KG1 (cell line): Measurements from ENCODE around the gene LYPD1.

Source experiments
- DNase-seq: peaks from one replicate; lab custom pipeline; 2025; lab: John Stamatoyannopoulos, UW

LYPD1 gene

DNA sequence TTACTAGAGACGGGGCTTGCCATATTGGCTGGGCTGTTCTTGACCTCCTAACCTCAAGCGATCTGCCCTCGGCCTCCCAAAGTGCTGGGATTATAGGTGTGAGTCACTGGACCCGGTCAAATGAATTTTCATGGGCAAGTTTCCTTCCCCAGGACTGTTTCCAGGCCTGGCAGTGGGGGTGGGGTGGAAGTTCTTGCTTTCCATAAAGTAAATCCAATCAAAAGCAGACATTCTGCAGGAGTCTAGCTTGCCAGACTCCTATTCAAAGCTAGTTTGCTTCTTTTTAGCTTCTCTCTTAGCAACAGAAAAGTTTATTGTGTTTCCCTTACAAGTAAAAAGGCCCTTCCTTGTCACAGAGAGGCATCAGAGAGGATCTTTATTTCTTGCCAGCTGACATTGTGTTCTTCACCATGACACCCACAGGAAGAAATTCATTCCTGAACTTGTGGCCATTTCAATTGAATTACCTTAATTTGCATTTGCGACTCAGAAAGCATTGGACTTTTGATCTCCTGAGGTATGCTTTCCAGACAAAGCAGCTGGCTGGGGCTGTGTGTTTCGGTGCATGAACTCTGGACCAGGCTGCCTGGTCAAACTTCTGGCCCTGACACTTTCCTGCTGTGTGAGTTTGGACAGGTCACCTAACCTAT, 37.9 kb downstream of the LYPD1 start:
- no peak for DNase-seq

DNA sequence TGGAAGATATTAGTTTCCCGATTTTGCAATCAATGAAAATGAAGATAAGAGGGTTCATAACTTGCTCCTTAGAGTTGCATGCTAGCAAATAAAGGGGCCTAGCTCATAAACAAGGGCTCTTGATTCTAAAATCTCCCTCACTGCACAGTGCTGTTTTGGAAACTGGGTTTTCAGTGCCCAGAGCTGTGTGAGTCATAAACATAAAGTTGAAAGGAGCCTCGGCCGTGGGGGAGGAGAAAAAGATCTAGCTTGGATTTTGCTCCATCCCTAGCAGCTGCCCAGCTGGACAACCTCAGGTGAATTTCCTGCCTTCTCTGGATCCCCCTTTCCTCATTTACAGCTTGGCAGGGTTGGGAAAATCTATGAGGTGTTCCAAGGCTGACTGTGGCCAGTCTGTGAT, 42.5 kb downstream of the LYPD1 start:
- DNase-seq: no peak

DNA sequence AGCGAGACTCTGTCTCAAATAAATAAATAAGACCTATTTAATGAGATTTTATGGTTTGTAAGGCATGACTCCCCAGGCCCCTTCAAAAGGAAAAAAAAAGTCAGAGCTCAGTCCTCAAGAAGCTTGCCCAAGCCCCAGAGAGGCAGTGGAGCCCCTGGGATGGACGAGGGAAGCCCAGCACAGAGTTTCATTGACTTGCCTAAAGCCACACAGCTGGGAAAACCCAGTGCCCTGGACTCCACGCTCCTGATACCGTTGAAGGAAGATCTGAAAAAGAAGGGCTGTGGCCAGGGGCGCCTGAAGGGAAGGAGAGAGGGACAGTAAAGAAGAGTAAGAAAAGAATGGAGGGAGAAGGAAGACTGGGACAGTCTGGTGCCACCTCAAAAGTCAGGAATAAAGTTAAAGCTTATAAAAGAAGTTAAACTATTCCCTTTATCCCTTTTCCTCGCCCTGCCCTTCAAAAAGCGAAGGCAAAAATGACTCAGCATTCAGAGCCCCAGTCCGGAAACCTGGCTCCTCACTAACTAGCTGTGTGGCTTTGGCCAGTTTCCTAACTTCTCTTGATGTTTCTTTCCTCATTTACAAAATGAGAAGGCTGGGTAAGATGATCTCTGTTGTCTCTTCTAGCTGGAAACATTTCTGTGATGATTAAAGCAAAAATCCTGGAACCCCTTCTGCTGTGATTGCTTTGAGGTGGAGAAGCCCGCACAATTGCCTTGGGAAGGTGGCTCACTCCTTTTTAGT, 46.7 kb downstream of the LYPD1 start:
- peak; percentile 17 for DNase-seq

DNA sequence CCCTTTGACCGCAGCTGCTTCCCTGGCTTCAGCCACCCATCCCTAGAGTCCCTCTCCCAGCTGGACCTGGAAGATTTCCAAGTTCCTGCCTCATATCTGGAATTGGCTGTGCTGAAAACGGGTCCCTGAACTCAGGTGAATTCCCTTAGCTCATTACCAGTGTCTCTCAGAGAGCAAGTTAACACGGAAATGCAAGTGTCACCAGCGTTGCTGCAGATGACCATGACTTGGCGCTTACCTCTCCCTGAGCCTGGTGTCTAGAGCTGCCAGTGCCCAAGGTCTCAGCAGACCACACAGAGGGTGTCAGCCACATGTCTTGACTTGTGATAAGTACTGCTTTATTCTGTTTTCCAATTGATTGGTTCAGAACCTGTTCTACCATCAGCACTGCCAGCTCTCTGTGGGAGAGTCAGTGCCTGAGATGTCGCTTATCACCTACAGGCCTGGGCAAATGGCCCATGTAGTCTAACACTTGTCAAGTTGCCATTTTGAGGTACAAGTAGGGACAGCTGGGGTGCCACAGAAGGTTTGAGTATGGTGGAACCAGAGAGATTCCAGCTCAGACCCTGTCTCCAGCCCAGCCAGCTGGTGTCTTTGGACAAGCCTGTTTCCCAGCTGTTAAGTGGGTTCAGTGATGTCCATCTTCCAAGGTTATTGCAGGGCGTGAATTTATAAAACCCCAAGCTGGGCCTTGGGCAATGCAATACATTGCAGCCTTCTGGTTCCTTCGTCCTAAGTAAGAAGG, 48.7 kb downstream of the LYPD1 start:
- DNase-seq: no peak

DNA sequence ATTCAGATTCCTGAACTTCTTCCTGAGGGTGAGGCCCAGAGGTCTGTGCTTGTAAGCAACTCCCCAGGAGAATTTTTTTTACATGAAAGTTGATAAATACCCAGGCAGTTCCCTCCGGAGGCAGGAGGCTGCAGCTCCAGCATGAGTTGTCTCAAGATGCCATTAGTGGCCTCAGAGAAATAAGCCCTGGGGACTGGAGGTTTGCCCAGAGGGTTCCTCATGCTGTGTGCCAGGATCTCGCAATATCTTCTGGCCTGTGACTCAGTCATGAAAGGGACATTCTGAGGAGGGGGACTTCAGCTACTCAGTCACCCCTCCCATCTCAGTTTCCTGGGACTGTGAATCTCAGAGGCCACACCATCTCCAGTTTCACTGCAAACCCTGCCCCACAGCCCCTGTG, 49.9 kb downstream of the LYPD1 start:
- DNase-seq: no peak

DNA sequence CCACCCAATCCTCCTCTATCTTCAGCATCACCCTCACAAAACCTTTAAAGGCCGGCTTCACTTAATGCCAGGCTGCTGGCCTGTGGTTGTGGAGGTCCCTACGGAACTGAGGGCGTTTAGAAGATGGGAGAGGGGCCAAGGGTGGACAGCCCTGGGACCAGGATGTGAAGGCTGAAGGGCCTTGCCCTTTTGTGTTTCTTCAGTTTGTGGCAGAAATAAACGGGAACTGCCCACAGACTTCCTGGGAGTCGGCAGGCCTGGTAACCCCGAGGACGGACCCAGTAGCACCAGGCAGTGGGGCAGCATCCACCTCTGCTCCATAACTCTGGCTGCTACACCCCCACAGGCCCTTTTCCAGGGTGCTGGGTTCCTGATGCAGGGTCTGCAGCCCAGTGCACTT, 51.3 kb downstream of the LYPD1 start:
- DNase-seq: no peak

DNA sequence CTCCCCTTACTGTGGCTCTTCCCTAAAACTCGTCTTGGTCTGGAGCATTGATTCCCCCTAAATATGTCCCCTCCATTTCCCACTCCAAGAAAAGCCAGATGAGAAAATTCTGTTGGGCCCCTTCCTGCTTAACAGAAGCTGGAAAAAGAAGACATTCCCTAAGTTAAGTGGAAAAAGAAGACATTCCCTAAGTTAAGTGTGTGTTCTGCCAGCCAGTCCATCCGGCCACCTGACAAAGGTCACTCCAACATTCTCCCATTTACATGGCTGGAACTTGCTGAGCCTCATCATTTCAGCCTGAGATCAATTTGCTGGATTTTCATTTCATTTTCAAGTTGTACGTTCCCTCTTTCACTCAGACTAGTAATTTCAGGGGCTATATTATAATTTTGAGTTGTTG, 52.0 kb downstream of the LYPD1 start:
- DNase-seq: no peak

DNA sequence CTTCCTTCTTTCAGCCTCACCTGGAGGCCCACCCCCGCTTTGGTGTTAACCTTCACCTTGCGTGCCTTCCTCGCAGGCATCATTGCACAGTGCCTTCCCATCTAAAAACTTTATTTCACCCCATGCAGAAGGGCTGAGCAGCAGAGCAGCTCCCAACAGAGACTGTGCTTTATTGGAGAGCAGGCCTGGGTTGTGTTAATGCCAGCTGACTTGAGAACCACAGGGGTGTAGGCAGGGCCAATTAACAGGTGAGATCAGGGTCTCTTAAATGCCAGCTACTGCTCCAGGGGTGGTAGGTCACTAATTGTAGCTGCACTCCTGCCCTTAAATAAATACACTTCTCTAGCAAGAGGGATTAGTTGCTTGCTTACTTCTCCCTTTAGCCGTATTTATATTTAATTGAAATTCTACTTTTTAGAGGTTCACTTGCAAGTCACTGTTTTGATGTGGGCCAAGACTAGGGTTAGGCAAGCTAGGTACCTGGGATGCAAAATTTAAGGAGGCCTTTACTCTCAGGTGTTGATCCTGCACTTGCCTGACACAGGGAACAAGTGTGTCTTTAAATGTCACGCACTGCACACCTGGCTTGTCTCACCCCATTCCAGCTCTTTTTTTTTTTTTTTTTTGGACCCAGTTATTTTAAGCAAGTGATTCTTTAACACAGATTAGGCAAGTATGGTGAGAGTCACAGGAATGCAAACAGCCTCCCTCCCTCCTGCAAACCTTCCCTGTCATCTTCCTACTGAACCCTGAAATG, 54.5 kb downstream of the LYPD1 start:
- no peak for DNase-seq

DNA sequence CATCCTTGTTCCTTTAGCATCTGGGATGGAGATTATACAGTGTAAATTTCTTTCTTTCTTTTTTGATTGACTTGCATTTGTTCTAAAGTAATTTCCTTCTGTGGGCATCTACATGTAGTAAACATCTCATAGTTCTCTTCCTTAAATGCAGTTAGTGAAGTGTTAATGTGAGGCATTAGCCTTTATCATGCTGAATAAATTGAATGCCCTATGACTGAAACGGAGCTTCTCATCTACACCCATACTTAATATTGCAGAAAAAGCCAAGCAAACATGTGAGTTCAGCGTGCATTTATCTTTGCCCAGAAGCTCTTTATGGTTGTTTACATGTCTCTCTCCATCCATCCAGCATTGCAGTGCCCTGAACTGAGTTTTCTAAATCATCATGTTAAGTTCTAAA, 58.3 kb downstream of the LYPD1 start:
- DNase-seq: no peak

DNA sequence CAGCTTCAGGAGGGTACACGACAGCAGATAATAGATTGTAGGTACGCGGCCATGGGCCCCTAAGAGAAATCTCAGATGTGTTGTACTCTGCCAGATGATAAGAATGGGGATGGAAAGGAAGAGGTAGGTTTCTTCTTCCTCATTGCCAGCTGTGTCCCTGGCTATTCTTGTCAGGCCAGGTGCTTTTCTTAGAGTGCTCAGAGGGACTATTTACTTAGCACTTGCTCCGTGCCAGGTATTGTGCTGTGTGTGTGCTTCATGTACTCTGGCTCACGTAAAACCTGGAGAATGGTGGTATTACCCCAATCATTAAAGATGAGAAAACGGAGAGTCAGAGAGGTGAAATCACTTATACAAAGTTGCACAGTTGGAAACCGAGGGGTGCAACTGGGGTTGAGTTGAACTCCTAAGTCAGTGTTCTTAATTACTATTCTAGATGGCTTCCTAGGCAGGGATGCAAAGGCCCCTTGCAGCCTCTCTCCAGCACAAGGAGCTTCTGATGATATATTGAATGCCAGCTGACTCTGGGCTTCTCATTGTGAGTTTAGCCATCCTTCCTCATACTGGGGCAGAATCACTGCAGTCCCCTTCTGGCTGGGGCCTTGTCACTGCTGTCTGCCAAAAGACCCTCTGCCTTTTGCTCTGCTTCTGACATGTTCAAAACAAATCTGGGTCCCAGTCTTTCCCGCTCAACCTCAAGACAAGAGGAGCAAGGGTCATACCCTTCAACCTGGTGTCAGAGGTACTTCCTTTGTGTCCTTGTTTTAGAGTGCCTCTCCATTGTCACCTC, 60.7 kb downstream of the LYPD1 start:
- DNase-seq: no peak

DNA sequence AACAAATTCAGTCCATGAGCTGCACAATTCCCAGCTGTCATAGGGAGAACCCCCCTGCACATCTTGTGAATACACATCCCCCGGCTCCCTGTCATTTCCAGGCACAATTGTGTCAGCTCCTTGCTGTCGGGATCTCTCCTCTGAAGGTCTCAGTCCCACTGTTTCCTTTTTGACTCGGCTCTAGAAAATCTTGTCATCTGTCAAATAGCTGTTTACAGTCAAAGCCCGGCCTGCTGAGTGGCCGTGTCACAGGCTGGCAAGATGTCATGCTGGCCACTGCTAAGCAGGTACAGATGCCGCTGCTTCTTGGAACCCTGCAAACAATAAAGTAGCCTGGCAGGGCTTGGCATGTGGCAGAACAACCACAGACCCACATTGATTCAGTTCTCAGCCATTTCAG, 61.7 kb downstream of the LYPD1 start:
- DNase-seq: no peak

DNA sequence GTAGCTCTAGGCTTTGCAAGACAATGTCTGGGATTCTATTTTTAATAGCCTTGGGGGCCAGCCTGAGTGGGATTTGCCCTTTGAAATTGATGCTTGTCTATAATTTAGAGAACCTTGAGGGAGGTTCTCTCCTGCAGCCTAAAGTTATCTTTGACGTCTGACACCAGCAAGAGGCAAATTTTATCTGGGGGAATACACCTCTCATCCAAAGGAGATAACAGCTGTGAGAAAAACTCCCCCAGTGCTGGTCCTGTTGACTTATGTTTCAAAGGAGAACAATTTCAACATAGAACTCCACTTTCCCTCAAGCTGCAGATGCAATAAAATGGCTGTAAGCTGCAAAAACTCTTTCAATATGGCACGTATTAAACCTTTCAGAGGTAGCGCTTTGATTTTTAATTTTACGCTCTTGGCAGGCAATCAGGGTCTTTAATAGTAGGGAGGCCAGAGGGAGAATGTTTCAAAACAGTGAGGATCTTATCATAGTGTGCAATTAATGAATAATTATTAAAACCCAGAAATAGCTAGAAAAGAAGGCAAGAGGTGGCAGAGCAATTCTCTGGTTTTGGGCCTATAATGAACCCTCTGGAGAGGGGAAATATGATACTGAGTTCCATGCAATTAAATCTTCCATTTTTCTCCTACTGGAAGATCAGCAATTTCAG, 62.4 kb downstream of the LYPD1 start:
- no peak for DNase-seq

DNA sequence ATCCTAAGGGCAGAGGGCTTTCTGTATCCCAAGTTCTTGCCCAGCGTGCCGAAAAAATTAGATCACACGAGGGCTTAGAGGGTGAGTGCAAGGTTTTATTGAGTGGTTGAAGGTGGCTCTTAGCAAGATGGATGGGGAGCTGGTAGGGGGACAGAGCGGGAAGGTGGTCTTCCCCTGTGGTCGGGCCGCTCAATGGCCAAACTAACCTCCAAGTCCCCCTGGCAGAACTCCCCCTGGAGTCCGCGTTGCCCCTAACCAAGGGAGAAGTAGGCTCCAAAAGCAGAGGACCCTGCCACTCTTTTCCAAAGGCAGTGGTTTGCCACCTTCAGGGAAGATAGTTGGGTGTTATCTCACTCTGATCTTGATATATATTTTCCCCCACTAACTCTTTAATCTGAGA, 63.4 kb downstream of the LYPD1 start:
- DNase-seq: no peak

DNA sequence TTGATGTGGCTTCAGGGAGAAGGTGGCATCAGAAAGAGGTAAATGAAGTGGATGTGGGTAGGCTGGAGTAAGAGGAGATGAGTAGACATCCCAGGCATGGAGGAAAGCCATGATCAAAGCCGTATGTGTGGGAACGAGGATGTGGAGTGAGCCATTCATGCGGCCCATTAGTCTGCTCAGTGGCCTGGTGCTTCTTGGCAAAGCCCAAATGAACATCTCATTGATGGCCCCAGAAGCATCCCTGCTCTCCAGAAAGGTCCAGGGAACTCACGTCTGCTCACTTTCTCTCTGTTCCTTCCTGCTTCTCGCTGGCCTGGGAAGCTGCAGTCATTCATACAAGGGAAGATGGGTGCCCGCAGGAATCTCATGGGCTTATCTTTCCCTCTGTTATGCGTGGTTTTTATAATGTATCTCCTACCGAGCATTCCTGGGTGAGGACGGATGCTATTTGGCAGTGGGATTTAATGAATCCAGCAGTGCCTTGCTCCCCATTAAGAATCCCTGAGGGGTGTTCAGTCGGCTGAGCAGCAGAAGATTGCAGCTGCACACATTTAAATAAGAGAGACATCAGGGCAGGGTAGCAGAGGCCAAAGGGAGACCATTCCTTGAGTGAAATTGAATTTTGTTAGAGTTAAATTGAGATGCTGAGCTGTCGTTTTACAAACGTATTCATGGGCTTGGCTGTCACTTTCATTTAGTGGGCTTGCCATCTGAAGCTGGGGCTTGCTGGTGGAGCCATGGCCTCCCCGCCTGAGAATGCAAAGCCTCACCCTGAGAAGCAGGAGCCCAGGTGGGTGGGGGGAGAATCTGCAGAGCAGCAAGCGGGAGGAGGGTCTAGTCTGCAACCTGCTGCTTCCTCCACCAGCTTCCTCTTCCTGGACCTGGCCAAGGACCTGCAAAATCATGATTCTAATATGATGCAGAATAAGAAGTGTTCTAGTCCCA, 64.5 kb downstream of the LYPD1 start:
- DNase-seq: no peak

DNA sequence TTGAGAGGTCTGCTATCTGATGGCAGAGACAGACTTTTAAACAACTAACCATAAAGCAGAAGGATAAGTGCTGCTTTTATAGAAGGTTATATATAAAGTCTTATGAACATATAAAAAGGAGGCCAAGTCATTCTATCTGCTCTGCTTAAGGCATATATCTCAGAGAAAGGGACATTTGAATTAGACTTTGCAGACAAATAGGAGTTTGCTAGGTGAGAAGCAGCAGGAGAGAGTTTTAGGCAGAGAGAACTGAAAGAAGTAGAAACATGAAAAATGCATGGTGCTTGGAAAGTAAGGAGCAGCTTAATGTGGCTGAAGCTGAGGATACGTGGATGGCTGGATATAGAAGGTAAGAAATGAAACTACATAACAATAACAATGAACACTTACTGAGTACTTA, 65.4 kb downstream of the LYPD1 start:
- no peak for DNase-seq

DNA sequence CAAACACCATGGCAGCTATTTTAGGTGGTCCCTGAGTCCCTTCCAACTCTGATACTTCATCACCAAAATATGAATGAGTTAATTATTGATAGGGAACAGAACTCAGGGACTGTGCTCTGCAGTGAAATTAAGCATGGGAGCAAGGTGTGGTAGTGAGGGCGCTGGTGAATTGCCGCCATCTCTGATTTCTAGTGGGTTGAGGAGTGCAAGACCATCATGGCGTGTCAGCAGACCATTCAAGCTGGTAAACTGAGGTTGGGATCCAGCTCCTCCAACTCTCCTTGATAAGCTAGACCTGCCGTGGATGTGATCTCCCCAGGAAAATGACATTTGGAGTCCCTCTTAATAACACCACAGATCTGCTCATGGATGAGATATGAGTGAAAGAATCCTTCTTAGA, 70.4 kb downstream of the LYPD1 start:
- DNase-seq: no peak

DNA sequence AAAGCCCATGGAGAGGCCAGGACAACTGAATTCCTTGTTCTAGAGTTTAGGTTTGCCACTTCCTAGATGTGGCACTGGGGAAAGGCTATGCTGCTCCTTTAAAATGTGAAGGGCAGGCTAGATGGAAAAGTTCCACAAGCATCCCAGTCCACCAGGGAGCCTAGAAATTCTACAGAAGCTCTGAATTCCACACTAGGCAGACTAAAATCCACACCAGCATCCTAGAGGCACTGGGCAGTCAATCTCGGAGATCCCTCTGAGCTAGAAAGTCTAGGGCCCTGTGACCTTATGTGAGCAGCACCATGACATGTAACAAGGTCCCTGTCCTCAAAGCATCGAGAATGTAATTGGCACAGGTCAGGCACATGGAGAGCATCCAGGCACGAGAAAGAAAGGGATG, 71.5 kb downstream of the LYPD1 start:
- no peak for DNase-seq

DNA sequence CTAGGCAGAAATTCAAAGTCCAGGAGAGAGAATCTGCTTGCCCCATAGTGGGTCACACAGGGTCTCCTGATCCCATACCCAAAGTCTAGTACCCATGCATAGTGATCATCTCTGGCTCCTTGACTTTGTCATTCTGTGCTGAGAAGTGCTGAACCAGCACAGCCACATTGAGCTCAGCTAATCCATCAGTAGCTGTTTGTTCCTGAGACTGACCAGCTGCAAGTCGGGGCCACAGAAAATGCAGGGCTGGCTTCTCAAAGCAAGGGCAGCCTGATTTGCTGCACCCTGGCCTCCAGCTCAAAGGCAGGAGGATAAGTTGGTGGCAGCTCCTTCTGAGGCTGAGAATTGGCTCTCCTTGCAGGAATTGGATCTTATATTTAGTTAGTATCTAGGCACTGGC, 72.2 kb downstream of the LYPD1 start:
- no peak for DNase-seq

DNA sequence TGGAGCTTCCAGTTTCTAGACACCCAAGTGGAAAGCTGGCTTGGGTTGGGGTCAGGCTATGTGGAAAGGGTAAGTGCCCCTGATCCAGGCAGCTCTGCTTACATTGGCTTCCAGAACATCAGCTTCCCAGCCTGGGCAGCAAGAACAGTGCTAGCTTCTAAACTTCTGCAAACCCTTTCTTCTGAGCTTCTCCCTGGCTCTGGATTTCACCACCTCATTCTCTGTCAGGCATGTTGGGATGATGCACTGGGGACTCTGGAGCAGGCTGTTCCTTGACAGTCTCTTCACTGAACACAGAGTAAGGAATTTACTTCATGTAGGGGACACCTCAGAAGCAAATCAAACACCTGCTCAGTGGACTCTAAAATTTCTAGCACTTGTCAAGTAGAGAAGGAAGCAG, 72.8 kb downstream of the LYPD1 start:
- DNase-seq: no peak

DNA sequence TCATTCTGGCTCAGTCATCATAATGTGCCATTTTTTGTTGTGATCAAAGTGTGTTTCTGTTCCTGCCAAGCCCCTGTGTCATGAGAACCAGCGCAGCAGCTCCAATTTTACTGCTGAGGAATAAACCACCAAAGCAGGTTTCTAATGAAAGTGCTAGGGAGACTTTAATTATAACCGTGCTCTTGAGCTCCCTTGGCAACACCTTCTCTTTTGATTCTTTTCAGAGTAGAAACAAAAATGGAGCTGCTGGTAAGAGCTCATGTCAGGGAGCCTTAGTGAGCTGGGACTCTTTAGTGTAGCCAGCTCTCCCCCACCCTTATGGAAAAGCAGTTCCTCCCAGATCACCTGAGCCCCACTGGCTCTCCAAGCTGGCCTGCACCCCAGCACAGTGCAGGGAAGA, 74.3 kb downstream of the LYPD1 start:
- DNase-seq: no peak
